Endometrium (tissue), 2 donors: ENCODE results near the gene KCP.

Experiments
- FAIRE-seq: peaks from 2 replicates; lab custom pipeline; 2012; peaks lifted over from hg19 to GRCh38; lab: Jason Lieb, UNC
- donor health status: control.
- donor health status: control.

The KCP gene

DNA sequence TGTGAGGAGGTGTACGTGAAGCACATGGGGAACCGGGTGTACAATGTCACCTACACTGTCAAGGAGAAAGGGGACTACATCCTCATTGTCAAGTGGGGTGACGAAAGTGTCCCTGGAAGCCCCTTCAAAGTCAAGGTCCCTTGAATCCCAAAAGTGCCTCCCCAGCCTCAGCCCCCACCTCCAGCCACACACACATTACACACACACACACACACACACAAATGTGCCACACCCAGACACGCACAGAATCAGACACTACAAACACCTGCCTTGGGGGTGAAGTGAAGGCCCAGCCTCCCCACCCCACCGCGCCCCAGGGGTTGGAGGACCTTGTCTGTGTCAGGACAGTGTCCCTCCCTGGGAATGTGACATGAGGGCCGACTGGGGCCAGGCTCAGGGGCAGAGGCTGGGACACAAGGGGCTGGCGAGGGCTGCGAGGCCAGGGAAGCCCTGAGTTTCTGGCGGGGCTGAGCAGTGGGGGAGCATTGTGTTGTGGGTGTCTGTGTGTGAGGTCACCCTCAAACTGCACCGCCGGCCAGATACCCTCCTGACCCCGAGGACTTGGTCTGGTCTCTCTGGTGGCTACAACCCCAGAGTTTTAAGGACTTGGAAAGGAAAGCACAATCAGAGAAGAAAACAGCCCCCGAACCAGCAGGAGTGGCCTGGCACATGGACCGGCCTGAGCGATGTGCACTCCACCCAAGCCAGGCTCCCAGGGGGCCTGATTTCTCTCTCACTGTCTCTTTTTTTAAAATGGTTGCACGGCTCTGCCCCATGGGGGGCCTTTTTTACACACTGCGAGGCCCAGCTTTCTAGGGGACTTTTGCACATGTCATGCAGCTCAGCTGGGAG lies 51.9 kb downstream of the KCP start:
- FAIRE-seq, result no peak

DNA sequence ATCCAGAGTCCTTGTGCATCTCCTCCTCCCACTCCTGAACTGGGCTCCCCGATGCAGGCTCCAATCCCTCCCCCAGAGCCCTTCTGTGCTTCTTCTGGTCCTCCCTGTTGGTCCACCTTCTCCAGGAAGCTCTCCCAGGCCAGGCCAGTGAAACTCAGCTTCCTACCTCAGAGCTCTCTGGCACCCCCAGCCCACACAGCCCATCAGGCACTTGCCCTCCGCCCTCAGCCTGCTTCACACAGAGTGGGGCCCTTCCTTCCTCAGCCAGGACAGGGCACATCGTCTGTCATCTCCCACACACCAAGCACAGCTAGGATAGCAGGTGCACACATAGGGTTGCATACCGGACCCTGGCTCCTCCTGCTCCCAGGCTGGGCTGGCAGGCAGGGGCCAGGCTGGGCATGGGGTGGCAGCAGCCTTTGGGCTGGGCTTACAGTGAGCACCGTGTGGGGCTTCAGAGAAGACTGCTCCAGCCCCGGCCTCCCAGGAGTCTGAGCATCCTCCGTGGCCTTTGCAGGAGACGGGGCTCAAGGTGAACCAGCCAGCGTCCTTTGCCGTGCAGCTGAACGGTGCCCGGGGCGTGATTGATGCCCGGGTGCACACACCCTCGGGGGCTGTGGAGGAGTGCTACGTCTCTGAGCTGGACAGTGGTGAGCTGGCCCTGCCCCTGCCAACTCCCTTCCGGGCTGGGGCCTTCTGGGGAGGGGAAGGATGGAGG lies 54.3 kb downstream of the KCP start:
- FAIRE-seq, result no peak

GRCh38 chr7:128855559-128855958 lies 55.0 kb downstream of the KCP start:
- FAIRE-seq, result no peak

GRCh38 chr7:128854396-128854795 lies 56.1 kb downstream of the KCP start:
- FAIRE-seq, result no peak

GRCh38 chr7:128853799-128854198 lies 56.7 kb downstream of the KCP start:
- no peak for FAIRE-seq

GRCh38 chr7:128852537-128853254 lies 57.8 kb downstream of the KCP start:
- FAIRE-seq, result no peak

DNA sequence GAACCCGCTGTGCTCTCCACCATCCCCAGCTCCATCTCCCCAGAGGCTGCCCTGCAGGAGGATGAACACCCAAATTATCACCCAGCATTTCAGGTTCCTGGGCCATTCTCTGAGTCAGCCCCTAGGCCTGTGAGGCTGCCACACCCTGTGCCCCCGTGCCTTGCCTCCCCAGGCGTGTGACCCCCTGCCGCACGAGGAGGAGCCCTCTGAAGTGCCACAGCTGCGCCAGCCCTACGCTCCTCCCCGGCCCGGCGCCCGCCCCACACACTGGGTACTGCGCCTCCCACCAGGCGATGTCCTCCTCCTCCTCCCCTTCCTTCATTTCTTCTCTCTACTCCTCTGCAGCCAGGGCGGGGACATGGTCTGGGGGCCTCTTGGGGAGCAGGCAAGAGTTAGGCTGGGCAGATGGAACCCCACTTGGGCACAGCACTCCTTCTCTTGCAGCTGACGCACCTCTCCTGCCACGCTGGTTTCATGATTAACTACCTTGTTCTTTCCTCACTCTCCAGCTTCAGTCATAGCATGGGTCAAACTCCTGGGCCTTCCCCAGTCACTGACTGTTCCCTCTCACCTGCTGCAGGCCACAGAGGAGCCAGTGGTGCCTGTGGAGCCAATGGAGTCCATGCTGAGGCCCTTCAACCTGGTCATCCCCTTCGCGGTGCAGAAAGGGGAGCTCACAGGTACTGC lies 60.6 kb downstream of the KCP start:
- FAIRE-seq, result no peak

GRCh38 chr7:128849156-128849515 lies 61.4 kb downstream of the KCP start:
- no peak for FAIRE-seq

DNA sequence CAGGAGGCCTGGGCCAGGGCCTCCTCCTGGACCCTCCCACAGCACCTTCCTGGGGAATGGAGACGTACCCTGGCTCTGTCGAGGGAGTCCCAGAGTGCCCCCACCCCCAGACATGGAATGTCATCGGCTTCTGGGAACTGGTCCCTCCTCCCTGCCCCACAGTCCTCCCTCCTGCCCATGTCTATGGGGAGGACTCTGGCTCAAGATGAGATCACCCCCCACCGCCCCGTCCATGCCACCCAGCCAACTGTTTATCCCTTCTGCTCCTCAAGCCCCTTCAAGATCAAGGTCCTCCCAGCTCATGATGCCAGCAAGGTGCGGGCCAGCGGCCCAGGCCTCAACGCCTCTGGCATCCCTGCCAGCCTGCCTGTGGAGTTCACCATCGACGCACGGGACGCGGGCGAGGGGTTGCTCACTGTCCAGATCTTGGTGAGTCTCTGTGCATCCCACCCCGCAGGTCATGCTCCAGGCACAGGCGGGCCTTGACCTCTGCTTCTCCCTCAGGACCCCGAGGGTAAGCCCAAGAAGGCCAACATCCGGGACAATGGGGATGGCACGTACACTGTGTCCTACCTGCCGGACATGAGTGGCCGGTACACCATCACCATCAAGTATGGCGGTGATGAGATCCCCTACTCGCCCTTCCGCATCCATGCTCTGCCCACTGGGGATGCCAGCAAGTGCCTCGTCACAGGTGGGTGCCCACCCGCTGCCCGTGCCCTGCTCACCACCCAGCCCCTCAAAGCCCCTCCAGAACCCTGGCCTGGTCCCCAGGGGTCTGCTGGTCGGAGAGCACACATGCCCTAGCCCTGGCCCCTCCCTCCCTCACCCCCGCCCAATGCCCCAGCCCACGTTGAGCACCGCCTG lies 62.0 kb downstream of the KCP start:
- no peak for FAIRE-seq

- FAIRE-seq, result no peak
Measured at GRCh38 chr7:128847721-128848211, 62.7 kb downstream of the KCP start.

- FAIRE-seq, result no peak
Measured at GRCh38 chr7:128846781-128847444, 63.6 kb downstream of the KCP start.

GRCh38 chr7:128845987-128846386 lies 64.5 kb downstream of the KCP start:
- FAIRE-seq, result no peak

GRCh38 chr7:128845475-128845874 lies 65.0 kb downstream of the KCP start:
- no peak for FAIRE-seq

- no peak for FAIRE-seq
Measured at GRCh38 chr7:128844777-128845311, 65.7 kb downstream of the KCP start.

GRCh38 chr7:128843938-128844621 lies 66.4 kb downstream of the KCP start:
- no peak for FAIRE-seq

GRCh38 chr7:128842674-128843641 lies 67.6 kb downstream of the KCP start:
- no peak for FAIRE-seq

DNA sequence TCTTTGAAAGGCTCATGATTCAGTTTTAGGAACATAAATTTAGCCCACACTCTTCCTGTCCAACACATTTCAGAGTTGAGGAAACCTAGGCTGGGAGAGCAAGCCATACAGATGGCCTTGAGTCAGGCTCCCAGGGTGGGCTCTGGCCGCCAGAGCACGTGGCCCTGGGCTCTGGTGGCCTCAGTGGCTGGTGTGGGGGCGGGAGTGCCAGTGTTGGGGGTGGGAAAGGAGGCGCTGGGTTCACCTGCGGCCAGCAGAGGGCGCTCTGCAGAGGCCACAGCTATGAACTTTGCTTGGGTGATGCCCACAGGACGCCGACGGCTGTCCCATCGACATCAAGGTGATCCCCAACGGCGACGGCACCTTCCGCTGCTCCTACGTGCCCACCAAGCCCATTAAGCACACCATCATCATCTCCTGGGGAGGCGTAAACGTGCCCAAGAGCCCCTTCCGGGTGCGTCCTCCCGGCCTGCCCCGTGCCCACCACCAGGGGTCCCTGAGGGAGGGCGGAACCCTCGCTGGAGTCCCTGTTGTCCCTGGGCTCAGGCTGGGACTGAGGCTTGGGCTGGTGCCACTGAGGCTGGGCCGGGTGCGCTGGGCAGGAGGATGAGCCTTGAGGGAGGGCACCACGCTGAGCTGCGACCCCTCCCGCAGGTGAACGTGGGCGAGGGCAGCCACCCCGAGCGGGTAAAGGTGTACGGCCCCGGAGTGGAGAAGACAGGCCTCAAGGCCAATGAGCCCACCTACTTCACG lies 68.4 kb downstream of the KCP start:
- no peak for FAIRE-seq

DNA sequence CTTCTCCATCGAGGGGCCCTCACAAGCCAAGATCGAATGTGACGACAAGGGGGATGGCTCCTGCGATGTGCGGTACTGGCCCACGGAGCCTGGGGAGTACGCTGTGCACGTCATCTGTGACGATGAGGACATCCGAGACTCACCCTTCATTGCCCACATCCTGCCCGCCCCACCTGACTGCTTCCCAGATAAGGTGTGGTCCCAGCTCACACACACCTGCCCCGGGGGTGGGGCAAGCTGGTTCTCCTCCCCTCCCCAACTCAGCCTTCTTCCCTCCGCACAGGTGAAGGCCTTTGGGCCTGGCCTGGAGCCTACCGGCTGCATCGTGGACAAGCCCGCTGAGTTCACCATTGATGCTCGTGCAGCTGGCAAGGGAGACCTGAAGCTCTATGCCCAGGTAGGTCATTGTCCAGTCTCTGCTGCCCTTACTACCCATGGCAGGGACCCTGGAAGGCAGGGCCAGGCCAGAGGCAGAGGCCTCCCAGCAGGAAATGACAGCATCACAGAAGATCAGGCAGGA lies 69.3 kb downstream of the KCP start:
- no peak for FAIRE-seq
